Measurements from ENCODE around the gene ARHGAP4. TPM values are rescaled to one million over a fixed set of nuclear protein-coding genes. Genes with fewer than 3 reads are reported as not detected.

ARHGAP4 gene
- polyA plus RNA-seq, 1 experiment = 0.12 TPM

DNA sequence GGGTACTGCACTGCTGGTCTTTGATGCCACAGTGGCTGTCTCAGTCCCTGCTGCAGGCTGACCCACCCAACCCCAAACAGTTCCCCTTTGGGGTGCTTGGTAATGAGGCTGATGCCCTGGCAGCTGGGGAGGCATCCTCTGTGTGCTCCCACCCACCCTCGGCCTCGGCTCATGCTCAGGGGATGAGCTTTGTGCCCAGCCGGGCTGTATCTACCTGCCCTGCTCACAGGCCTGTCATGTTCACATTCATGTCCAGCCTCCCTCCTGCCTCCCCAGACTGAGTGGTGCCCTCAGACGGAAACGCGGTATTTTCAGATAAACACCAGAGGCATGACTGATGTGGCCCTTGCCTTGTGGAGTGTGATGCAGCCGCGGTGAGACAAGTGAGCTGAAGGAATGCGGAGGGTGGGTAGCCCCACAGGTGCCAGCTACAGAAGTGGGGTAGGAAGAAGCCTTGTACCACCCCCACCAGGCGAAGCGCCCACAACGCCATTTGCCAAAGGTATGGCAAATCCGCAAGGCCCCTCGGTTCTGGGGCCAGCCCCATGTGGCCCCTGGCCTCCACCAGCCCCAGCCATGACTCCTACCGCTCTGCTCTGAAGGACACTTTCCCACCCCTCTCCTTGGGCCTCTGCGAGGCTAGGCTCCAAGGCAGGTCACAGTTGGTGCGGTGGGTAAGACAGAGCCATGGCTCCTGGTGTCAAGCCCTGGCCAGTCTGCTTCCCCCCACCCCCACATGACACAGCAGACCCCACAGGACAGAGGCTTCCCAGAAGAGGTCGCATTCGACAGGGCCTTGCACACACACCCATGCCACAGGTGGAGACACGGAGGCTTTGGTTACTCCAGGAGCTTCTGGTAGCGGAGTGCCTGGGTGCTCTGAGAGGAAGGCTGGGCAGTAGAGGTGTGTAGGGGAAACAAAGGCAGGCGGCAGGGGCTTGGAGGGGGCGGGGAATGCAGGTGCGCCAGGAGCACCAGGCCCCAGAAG, 20.2 kb upstream of the ARHGAP4 start:
- Histone ChIP-seq H3K27me3 (ENCODE audit: control insufficient read depth, insufficient read depth, low read length) (no peaks in the 10 kb centered on the region), H3K27ac (ENCODE audit: low read depth, low read length) (no peak overlapping the region), H3K4me3 (ENCODE audit: low read depth, low read length) (no peak overlapping the region), H3K9me3 (ENCODE audit: control insufficient read depth, insufficient read depth, low read length) (no peaks in the 10 kb centered on the region; the same call in 1 of the 2 replicates)
- TF ChIP-seq, protein P1, sequence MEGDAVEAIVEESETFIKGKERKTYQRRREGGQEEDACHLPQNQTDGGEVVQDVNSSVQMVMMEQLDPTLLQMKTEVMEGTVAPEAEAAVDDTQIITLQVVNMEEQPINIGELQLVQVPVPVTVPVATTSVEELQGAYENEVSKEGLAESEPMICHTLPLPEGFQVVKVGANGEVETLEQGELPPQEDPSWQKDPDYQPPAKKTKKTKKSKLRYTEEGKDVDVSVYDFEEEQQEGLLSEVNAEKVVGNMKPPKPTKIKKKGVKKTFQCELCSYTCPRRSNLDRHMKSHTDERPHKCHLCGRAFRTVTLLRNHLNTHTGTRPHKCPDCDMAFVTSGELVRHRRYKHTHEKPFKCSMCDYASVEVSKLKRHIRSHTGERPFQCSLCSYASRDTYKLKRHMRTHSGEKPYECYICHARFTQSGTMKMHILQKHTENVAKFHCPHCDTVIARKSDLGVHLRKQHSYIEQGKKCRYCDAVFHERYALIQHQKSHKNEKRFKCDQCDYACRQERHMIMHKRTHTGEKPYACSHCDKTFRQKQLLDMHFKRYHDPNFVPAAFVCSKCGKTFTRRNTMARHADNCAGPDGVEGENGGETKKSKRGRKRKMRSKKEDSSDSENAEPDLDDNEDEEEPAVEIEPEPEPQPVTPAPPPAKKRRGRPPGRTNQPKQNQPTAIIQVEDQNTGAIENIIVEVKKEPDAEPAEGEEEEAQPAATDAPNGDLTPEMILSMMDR (IDR thresholded peaks at IDR 0.05; ENCODE audit: low read depth, low read length) = no peak
- DNase-seq (ENCODE audit: low read depth, low spot score) = no peak
- ChIA-PET CTCF (interaction anchor here (0.6 to 4.0 kb wide), 22 partner anchors 8 to 995 kb away, joined by 3 to 33 read pairs (median 6); partner anchors contain the start of genes HCFC1, NAA10 and PLXNB3), POLR2A (interaction anchor here (0.7 to 1.7 kb wide), 3 partner anchors 11 to 205 kb away, joined by 3 to 4 read pairs (median 3); partner anchors contain the start of gene NAA10)

DNA sequence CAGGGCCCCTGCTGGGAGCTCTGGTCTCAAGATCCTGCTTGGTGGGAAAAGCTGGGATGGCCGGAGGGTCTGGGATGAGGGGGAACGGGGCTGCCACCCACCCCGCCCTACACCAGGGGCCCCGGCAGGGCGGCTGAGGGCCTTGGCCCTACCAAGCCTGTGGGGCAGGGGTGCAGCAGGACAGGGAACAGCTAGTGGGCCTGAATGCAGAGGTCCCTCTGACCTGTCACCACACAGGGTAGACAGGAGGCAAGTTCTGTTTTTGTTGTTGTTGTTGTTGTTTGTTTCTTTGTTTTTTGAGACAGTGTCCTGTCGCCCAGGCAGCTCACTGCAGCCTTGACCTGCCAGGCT, 18.7 kb upstream of the ARHGAP4 start:
- CTCF ChIA-PET = interaction anchor here (0.7 to 1.3 kb wide), 3 partner anchors 17 to 334 kb away, joined by 3 to 5 read pairs (median 3); no protein-coding TSS in a partner anchor
- Histone ChIP-seq H3K9me3 (ENCODE audit: control insufficient read depth, insufficient read depth, low read length) (no peaks in the 10 kb centered on the region), H3K4me3 (ENCODE audit: low read depth, low read length) (no peak overlapping the region), H3K27me3 (ENCODE audit: control insufficient read depth, insufficient read depth, low read length) (no peaks in the 10 kb centered on the region), H3K27ac (ENCODE audit: low read depth, low read length) (no peak overlapping the region)
- DNase-seq (ENCODE audit: low read depth, low spot score) = no peak
- POLR2A ChIA-PET = no interaction called here
- TF ChIP-seq, protein P1 (IDR thresholded peaks at IDR 0.05; ENCODE audit: low read depth, low read length) = no peak

DNA sequence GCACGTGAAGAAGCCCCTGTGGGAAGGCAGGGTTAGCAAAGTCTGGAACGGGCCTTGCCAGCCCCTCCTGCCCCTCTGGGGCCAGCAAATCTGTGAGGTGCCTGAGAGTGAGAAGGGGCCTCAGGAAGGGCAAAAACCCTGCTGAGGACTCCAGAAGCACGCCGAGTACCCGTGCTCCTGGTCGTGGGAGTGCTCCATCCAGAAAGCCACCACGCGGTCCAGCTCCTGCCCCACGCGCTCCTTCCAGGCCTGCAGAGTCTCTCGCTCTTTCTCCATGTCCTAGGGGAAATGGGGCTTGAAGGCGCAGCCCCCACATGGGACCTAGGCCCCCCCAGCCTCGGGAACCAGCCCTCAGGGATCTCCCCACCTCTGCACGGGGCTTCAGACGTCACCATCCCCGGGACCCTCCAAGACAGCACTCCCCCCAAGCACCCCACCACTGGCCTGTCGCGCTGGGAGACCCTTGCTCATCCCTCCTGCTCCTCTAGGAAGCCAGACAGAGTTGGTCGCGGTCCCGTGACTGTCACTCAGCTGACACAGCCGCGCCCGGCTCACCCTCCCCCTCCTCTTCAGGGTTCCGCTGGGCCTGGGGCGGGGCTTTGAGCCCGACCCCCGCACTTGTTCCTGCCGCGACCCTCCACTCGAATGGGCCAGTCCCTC, 18.2 kb upstream of the ARHGAP4 start, which contains the start of gene RENBP:
Gene RENBP (minus strand): TSS at position 504 of the 660 bp plus-strand sequence. CDS start 33 bp downstream, at position 471.
- POLR2A ChIA-PET = no interaction called here
- no peak for DNase-seq (ENCODE audit: low read depth, low spot score)
- no peak within 1 kb of the TSS for H3K4me3 ChIP-seq (ENCODE audit: low read depth, low read length)

DNA sequence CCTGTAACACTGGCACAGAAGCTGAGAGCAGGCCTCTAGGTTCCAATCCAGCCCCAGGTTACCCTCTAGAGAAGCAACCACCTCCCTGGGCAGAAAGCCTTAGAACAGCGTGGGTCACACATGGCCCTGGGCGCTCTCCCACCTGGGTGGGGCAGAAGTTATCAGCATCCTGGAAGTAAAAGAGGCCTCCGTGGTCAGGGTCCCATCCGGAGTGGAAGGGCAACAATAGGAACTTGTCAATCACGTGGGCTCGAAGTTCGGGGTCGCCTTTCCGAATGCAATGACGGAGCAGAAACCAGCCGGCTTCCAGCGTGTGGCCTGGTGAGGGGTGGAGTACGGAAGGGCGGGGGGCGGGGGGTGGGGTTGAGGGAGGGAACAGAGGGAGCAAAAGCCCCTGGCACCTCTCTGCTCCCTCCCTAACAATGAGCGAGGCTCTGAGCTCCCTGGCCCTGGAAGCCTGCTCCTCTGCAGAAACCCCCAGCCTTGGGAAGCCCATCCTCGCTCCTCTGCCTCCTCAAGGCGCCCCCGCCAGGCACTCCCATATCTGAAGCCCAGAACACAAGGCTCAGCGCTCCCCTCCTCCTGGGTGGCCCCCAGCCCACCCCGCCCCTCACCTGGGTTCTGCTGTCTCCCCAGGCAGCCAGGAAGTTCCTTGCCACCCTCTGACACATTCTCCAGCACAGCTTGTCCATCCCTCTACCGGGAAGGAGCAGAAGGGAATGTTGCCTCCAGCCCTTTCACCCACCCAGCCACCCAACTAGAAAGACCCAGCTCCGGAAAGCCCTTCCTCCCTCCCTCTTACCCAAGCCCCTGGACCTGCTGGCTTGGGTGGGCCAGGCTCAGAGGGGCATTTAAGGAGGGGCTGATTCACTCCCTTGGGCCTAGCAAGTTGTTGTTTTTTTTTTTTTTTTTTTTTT, 15.5 kb upstream of the ARHGAP4 start:
- Histone ChIP-seq H3K4me3 (ENCODE audit: low read depth, low read length) (no peak overlapping the region), H3K27me3 (ENCODE audit: control insufficient read depth, insufficient read depth, low read length) (no peaks in the 10 kb centered on the region), H3K9me3 (ENCODE audit: control insufficient read depth, insufficient read depth, low read length) (no peaks in the 10 kb centered on the region), H3K27ac (ENCODE audit: low read depth, low read length) (no peak overlapping the region)
- ChIA-PET POLR2A (no interaction called here), CTCF (interaction anchor here (0.7 to 0.8 kb wide), 2 partner anchors 18 to 480 kb away, joined by 3 to 4 read pairs; no protein-coding TSS in a partner anchor)
- TF ChIP-seq, protein P1 (IDR thresholded peaks at IDR 0.05; ENCODE audit: low read depth, low read length) = no peak
- no peak for DNase-seq (ENCODE audit: low read depth, low spot score)

More for the DNA sequence above, 18.2 kb upstream of the ARHGAP4 start, which contains the start of gene RENBP:
- CTCF ChIA-PET = interaction anchor here (1.3 kb wide), 1 partner anchor 17 kb away, joined by 3 read pairs; no protein-coding TSS in a partner anchor
- TF ChIP-seq, protein P1 (IDR thresholded peaks at IDR 0.05; ENCODE audit: low read depth, low read length) = no peak
- H3K9me3 ChIP-seq (ENCODE audit: control insufficient read depth, insufficient read depth, low read length) = no peaks in the 10 kb centered on the region
- H3K27ac ChIP-seq (ENCODE audit: low read depth, low read length) = no peak within 1 kb of the TSS
- no peaks in the 10 kb centered on the region for H3K27me3 ChIP-seq (ENCODE audit: control insufficient read depth, insufficient read depth, low read length)

Data from AG04450 (cell line).